GM12874 (cell line): ENCODE results near the gene SAMD3.

Experiments
- CTCF ChIP-seq: IDR thresholded peaks from 2 replicates; pipeline ENCODE4 v1.5.1; 2011; ENCODE audit warnings: low read depth, mild to moderate bottlenecking, control low read depth, low read length, moderate library complexity; ENCODE audit not compliant: insufficient read depth

SAMD3 gene

GRCh38 chr6:130218134-130218533, 4.6 kb downstream of the SAMD3 start:
- TF ChIP-seq CTCF, result no peak

- no peak for TF ChIP-seq CTCF
Observed at GRCh38 chr6:130216620-130217019, 6.1 kb downstream of the SAMD3 start.

- no peak for TF ChIP-seq CTCF
Observed at GRCh38 chr6:130215526-130215925, 7.2 kb downstream of the SAMD3 start.

GRCh38 chr6:130212215-130212874, 10.4 kb downstream of the SAMD3 start:
- TF ChIP-seq CTCF, result no peak

GRCh38 chr6:130211691-130212090, 11.1 kb downstream of the SAMD3 start:
- no peak for TF ChIP-seq CTCF

- no peak for TF ChIP-seq CTCF
Observed at GRCh38 chr6:130207979-130208649, 14.6 kb downstream of the SAMD3 start.

GRCh38 chr6:130206479-130206878, 16.3 kb downstream of the SAMD3 start:
- TF ChIP-seq CTCF, result no peak
